Liver (tissue), 9 donors: ENCODE measurements around the gene CDKN2B-AS1. TPM values are rescaled to one million over a fixed set of nuclear protein-coding genes. Genes with fewer than 3 reads are reported as not detected.

ENCODE experiments used
- DNase-seq: peaks from one replicate; pipeline ENCODE4 v3.0.0-alpha.2; 2017; ENCODE audit warnings: low spot score
- H3K27ac ChIP-seq, 2 donors: one replicate each; pipeline ENCODE4 v1.7.0; 2013; ENCODE audit warnings: inconsistent platforms in 2 of 2, low read length in 2 of 2, control low read depth in 1 of 2, low read depth in 1 of 2, mild to moderate bottlenecking in 1 of 2
- H3K27me3 ChIP-seq, 4 donors: one replicate each; pipeline versions ENCODE4 v1.6.1 to v1.7.0; 2013; ENCODE audit warnings: low read length in 3 of 4, inconsistent platforms in 1 of 4, mild to moderate bottlenecking in 1 of 4, moderate library complexity in 1 of 4; ENCODE audit not compliant: control insufficient read depth in 4 of 4, insufficient read depth in 4 of 4
- H3K36me3 ChIP-seq, 4 donors: one replicate each; pipeline versions ENCODE4 v1.6.1 to v1.7.0; 2013; ENCODE audit warnings: low read length in 3 of 4, mild to moderate bottlenecking in 3 of 4, low read depth in 1 of 4, moderate library complexity in 1 of 4; ENCODE audit not compliant: control insufficient read depth in 4 of 4, insufficient read depth in 3 of 4
- H3K4me1 ChIP-seq, 4 donors: one replicate each; pipeline versions ENCODE4 v1.6.1 to v1.7.0; 2013; ENCODE audit warnings: low read length in 3 of 4, mild to moderate bottlenecking in 3 of 4, moderate library complexity in 1 of 4; ENCODE audit not compliant: control insufficient read depth in 4 of 4, insufficient read depth in 4 of 4
- H3K4me3 ChIP-seq, 3 donors: one replicate each; pipeline versions ENCODE4 v1.6.1 to v1.7.0; 2013; ENCODE audit warnings: low read length in 3 of 3, control low read depth in 1 of 3, low read depth in 1 of 3, mild to moderate bottlenecking in 1 of 3
- H3K9ac ChIP-seq, 2 donors: one replicate each; pipeline ENCODE4 v1.7.0; 2013; ENCODE audit warnings: low read length in 2 of 2, mild to moderate bottlenecking in 2 of 2, moderate library complexity in 2 of 2, control low read depth in 1 of 2, low read depth in 1 of 2
- H3K9me3 ChIP-seq, 4 donors: one replicate each; pipeline versions ENCODE4 v1.6.1 to v1.7.0; 2013; ENCODE audit warnings: low read length in 3 of 4; ENCODE audit not compliant: control insufficient read depth in 4 of 4
- EGR1 ChIP-seq, 2 donors: IDR thresholded peaks; 2 replicates each; pipeline ENCODE4 v1.6.1; 2016 to 2018; ENCODE audit warnings: antibody characterized with exemption in 2 of 2, low read depth in 2 of 2
- FOXA1 ChIP-seq: IDR thresholded peaks from 2 replicates; pipeline ENCODE4 v1.6.1; 2016; ENCODE audit warnings: antibody characterized with exemption
- FOXA2 ChIP-seq: IDR thresholded peaks from 2 replicates; pipeline ENCODE4 v1.6.1; 2016; ENCODE audit warnings: antibody characterized with exemption
- GABPA ChIP-seq, 2 donors: IDR thresholded peaks in 1 of 2; conservative IDR thresholded peaks in 1 of 2; 2 replicates each; pipeline ENCODE4 v1.6.1; 2016; ENCODE audit warnings: antibody characterized with exemption in 2 of 2, mild to moderate bottlenecking in 1 of 2, moderate library complexity in 1 of 2
- HNF4A ChIP-seq, 2 donors: conservative IDR thresholded peaks; 2 replicates each; pipeline ENCODE4 v1.6.1; 2016; ENCODE audit warnings: antibody characterized with exemption in 2 of 2, mild to moderate bottlenecking in 2 of 2
- HNF4G ChIP-seq: IDR thresholded peaks from 2 replicates; pipeline ENCODE4 v1.6.1; 2016; ENCODE audit warnings: antibody characterized with exemption
- JUND ChIP-seq, 2 donors: IDR thresholded peaks; 2 replicates each; pipeline ENCODE4 v1.6.1; 2016; ENCODE audit warnings: antibody characterized with exemption in 2 of 2
- NR2F2 ChIP-seq: IDR thresholded peaks from 2 replicates; pipeline ENCODE4 v1.6.1; 2016; ENCODE audit warnings: antibody characterized with exemption
- RAD21 ChIP-seq, 2 donors: IDR thresholded peaks; 2 replicates each; pipeline ENCODE4 v1.6.1; 2016; ENCODE audit warnings: antibody characterized with exemption in 2 of 2, mild to moderate bottlenecking in 2 of 2
- RXRA ChIP-seq, 2 donors: IDR thresholded peaks; 2 replicates each; pipeline ENCODE4 v1.6.1; 2017 to 2018; ENCODE audit warnings: antibody characterized with exemption in 2 of 2, mild to moderate bottlenecking in 1 of 2
- SP1 ChIP-seq: IDR thresholded peaks from 2 replicates; pipeline ENCODE4 v1.6.1; 2018; ENCODE audit warnings: antibody characterized with exemption, mild to moderate bottlenecking
- TAF1 ChIP-seq: conservative IDR thresholded peaks from 2 replicates; pipeline ENCODE4 v1.6.1; 2016; ENCODE audit warnings: antibody characterized with exemption, mild to moderate bottlenecking
- YY1 ChIP-seq: IDR thresholded peaks from 2 replicates; pipeline ENCODE4 v1.6.1; 2016; ENCODE audit warnings: antibody characterized with exemption, mild to moderate bottlenecking
- WGBS: extraction: QIAGEN DNeasy Blood & Tissue Kit; methylation state at CpG from one replicate; pipeline ENCODE4 v1.1.7; 2013; 5-methylcytosine and 5-hydroxymethylcytosine counted together
- polyA plus RNA-seq, 2 donors: library from polyadenylated mRNA; stranded (reverse) in 1 of 2; unstranded in 1 of 2; fragments of 200-250 nt in 1 of 2; fragments of >200 nt in 1 of 2; fragmentation: Nextera tagmentation in 1 of 2; extraction: Ambion mirVana in 1 of 2; gene quantifications; one replicate each; pipeline versions ENCODE4 v1.2.1 to v1.2.3, GENCODE V29; 2013 to 2015
- total RNA-seq, 2 donors: library from RNA; depleted of rRNA; stranded (reverse); fragments of >200 nt; gene quantifications; one replicate each; pipeline ENCODE4 v1.2.3, GENCODE V29; 2014
- TF ChIP-seq, protein P1 (sequence below): IDR thresholded peaks from 2 replicates; pipeline ENCODE4 v1.6.1; 2016; ENCODE audit warnings: antibody characterized with exemption
- TF ChIP-seq, protein P2 (sequence below): IDR thresholded peaks from 2 replicates; pipeline ENCODE4 v1.6.1; 2016; ENCODE audit warnings: antibody characterized with exemption
- TF ChIP-seq, protein P3 (sequence below): IDR thresholded peaks from 2 replicates; pipeline ENCODE4 v1.6.1; 2016; ENCODE audit warnings: antibody characterized with exemption
- TF ChIP-seq, protein P4 (sequence below): fragments of 150-350 bp; IDR thresholded peaks from 2 replicates; pipeline ENCODE4 v1.5.1; 2017; ENCODE audit warnings: improper control_type of control experiment, low read depth, low read length; ENCODE audit not compliant: missing input control
- TF ChIP-seq, protein P5 (sequence below): IDR thresholded peaks from 2 replicates; pipeline ENCODE4 v1.6.1; 2016; ENCODE audit warnings: antibody characterized with exemption, mild to moderate bottlenecking
- donor health status: healthy.
- donor health status: healthy.
- donor health status: healthy.
- donor health status: healthy.
- donor health status: healthy.

The CDKN2B-AS1 gene
- total and polyA plus RNA-seq, 4 donors, result 0.08 to 0.42 TPM; not detected in 2

DNA sequence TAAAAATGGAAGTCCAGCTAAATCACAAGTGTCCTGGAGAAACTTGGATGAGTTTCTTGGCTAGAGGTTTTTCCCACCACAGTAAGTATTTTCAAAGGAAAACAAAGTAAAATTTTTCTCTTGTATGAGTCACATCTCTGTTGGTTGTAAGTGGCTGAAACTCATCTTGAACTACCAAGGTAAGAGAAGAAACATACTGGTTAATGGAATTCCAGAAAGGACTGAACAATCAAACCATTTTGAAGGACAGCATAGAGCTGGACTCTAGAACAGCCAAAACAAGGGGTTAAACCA, 117.3 kb downstream of the CDKN2B-AS1 start:
- TF ChIP-seq EGR1 (IDR thresholded peaks at IDR 0.05; ENCODE audit: low read depth in 2 of 2) (no peak), JUND (IDR thresholded peaks at IDR 0.05) (no peak), YY1 (no peak)
- TF ChIP-seq, protein P1, sequence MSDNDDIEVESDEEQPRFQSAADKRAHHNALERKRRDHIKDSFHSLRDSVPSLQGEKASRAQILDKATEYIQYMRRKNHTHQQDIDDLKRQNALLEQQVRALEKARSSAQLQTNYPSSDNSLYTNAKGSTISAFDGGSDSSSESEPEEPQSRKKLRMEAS, result no peak
- no peaks in the 10 kb centered on the region for H3K36me3 ChIP-seq
- no peak for DNase-seq
- H3K4me3 ChIP-seq, result no peak overlapping the region
- H3K27ac ChIP-seq, result no peak overlapping the region
- no peaks in the 10 kb centered on the region for H3K4me1 ChIP-seq
- H3K9me3 ChIP-seq, result no peaks in the 10 kb centered on the region
- no peaks in the 10 kb centered on the region for H3K27me3 ChIP-seq
- H3K9ac ChIP-seq, result no peak overlapping the region

DNA sequence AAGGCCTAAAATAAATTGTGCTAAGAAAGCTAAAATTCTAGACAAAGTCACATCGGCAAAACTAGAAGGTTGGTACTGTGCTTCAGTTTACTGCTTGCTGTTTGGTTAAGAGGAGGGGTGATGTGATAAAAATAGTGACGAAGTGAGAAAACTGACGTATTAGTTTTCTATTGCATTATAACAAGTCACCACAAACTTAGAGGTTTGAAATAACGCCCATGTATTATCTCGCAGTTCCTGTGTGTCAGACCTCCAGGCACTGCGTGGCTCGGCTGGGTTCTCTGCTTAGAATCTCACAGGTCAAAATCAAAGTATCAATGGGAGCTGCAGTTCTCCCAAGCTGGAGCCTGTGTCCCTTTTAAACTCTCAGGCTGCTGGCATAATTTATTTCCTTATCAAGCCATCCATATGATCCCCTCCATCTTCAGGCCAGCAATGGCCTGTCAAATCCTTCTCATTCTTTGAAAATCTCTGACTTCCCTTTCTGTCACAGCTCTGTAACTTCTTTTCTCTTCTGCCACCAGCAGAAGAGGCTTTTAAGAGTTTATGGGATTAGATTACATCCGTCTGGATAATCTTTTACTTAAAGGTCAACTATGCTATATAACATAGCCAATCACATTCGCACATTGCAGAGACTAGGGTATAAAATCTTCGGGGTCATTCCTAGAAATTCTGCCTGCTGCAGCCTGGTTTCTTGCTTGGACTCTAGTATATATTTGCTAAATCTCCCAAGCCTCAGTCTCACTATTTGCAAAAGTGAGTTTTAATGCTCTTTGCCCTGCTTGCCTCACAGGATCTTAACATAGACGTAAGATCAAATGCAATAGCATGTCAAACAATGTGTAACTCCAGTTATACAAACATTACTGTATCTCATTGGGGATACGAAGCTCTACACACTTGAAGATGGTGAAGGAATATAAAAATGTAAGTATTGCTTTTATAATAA, 118.6 kb downstream of the CDKN2B-AS1 start:
- no peaks in the 10 kb centered on the region for H3K27me3 ChIP-seq
- H3K4me3 ChIP-seq, result no peak overlapping the region
- TF ChIP-seq FOXA2 (no peak), NR2F2 (no peak), HNF4G (no peak), JUND (IDR thresholded peaks at IDR 0.05) (no peak), YY1 (no peak), RAD21 (IDR thresholded peaks at IDR 0.05) (no peak), TAF1 (no peak), HNF4A (conservative IDR thresholded peaks at IDR 0.05) (peak; percentile 28 to 41), GABPA (IDR thresholded peaks at IDR 0.05 in 1 of 2, conservative IDR thresholded peaks at IDR 0.05 in 1 of 2) (no peak), RXRA (IDR thresholded peaks at IDR 0.05) (no peak), EGR1 (IDR thresholded peaks at IDR 0.05; ENCODE audit: low read depth in 2 of 2) (no peak), SP1 (no peak), FOXA1 (no peak)
- TF ChIP-seq, protein P1, result no peak
- TF ChIP-seq, protein P2, sequence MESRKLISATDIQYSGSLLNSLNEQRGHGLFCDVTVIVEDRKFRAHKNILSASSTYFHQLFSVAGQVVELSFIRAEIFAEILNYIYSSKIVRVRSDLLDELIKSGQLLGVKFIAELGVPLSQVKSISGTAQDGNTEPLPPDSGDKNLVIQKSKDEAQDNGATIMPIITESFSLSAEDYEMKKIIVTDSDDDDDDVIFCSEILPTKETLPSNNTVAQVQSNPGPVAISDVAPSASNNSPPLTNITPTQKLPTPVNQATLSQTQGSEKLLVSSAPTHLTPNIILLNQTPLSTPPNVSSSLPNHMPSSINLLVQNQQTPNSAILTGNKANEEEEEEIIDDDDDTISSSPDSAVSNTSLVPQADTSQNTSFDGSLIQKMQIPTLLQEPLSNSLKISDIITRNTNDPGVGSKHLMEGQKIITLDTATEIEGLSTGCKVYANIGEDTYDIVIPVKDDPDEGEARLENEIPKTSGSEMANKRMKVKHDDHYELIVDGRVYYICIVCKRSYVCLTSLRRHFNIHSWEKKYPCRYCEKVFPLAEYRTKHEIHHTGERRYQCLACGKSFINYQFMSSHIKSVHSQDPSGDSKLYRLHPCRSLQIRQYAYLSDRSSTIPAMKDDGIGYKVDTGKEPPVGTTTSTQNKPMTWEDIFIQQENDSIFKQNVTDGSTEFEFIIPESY, result peak; percentile 13
- TF ChIP-seq, protein P3, sequence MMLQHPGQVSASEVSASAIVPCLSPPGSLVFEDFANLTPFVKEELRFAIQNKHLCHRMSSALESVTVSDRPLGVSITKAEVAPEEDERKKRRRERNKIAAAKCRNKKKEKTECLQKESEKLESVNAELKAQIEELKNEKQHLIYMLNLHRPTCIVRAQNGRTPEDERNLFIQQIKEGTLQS, result no peak
- TF ChIP-seq, protein P4, sequence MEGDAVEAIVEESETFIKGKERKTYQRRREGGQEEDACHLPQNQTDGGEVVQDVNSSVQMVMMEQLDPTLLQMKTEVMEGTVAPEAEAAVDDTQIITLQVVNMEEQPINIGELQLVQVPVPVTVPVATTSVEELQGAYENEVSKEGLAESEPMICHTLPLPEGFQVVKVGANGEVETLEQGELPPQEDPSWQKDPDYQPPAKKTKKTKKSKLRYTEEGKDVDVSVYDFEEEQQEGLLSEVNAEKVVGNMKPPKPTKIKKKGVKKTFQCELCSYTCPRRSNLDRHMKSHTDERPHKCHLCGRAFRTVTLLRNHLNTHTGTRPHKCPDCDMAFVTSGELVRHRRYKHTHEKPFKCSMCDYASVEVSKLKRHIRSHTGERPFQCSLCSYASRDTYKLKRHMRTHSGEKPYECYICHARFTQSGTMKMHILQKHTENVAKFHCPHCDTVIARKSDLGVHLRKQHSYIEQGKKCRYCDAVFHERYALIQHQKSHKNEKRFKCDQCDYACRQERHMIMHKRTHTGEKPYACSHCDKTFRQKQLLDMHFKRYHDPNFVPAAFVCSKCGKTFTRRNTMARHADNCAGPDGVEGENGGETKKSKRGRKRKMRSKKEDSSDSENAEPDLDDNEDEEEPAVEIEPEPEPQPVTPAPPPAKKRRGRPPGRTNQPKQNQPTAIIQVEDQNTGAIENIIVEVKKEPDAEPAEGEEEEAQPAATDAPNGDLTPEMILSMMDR, result no peak
- TF ChIP-seq, protein P5, sequence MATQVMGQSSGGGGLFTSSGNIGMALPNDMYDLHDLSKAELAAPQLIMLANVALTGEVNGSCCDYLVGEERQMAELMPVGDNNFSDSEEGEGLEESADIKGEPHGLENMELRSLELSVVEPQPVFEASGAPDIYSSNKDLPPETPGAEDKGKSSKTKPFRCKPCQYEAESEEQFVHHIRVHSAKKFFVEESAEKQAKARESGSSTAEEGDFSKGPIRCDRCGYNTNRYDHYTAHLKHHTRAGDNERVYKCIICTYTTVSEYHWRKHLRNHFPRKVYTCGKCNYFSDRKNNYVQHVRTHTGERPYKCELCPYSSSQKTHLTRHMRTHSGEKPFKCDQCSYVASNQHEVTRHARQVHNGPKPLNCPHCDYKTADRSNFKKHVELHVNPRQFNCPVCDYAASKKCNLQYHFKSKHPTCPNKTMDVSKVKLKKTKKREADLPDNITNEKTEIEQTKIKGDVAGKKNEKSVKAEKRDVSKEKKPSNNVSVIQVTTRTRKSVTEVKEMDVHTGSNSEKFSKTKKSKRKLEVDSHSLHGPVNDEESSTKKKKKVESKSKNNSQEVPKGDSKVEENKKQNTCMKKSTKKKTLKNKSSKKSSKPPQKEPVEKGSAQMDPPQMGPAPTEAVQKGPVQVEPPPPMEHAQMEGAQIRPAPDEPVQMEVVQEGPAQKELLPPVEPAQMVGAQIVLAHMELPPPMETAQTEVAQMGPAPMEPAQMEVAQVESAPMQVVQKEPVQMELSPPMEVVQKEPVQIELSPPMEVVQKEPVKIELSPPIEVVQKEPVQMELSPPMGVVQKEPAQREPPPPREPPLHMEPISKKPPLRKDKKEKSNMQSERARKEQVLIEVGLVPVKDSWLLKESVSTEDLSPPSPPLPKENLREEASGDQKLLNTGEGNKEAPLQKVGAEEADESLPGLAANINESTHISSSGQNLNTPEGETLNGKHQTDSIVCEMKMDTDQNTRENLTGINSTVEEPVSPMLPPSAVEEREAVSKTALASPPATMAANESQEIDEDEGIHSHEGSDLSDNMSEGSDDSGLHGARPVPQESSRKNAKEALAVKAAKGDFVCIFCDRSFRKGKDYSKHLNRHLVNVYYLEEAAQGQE, result no peak
- DNase-seq, result no peak
- H3K27ac ChIP-seq, result no peak overlapping the region
- H3K36me3 ChIP-seq, result no peaks in the 10 kb centered on the region
- H3K9me3 ChIP-seq, result no peaks in the 10 kb centered on the region
- WGBS, result 52% methylated on average over 12 of the region's 12 CpGs
- peaks cover 0 to 5% (median 0%) of the 10 kb centered on the region in 4 donors for H3K4me1 ChIP-seq
- no peak overlapping the region for H3K9ac ChIP-seq
